Measurements from ENCODE around the gene LTF.
"Not testable (repeated sequence)": the region's sequence is repeated elsewhere in the genome, so short reads cannot be mapped to it uniquely, and the experiment has no call there.

Gene LTF

GRCh38 chr3:46388847-46389246 lies 75.9 kb downstream of the LTF start:
- DNase-seq = not testable (repeated sequence)

- DNase-seq = no peak
Measured at GRCh38 chr3:46386205-46386604, 78.5 kb downstream of the LTF start.

All from NCI-H510A treated with DMSO at 0.1 percent for 48 hours (cell line).